Measurements from ENCODE around the gene WDR47.

WDR47 gene

GRCh38 chr1:109041621-109042468 lies at the start of gene WDR47:
WDR47 (minus strand) TSS chr1:109042102; CDS start chr1:109023512, 18,590 bp downstream.
- peak; percentile 95 for DNase-seq (ENCODE audit: low read depth)
- TF ChIP-seq, protein P1, sequence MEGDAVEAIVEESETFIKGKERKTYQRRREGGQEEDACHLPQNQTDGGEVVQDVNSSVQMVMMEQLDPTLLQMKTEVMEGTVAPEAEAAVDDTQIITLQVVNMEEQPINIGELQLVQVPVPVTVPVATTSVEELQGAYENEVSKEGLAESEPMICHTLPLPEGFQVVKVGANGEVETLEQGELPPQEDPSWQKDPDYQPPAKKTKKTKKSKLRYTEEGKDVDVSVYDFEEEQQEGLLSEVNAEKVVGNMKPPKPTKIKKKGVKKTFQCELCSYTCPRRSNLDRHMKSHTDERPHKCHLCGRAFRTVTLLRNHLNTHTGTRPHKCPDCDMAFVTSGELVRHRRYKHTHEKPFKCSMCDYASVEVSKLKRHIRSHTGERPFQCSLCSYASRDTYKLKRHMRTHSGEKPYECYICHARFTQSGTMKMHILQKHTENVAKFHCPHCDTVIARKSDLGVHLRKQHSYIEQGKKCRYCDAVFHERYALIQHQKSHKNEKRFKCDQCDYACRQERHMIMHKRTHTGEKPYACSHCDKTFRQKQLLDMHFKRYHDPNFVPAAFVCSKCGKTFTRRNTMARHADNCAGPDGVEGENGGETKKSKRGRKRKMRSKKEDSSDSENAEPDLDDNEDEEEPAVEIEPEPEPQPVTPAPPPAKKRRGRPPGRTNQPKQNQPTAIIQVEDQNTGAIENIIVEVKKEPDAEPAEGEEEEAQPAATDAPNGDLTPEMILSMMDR (conservative IDR thresholded peaks at IDR 0.05; ENCODE audit: low read length): no peak
- H3K4me3 ChIP-seq (ENCODE audit: low read length): peak within 1 kb of the TSS; percentile 90

GRCh38 chr1:109091078-109091838 lies 49.4 kb upstream of the WDR47 start:
- H3K4me3 ChIP-seq (ENCODE audit: low read length): peak overlapping the region; percentile 92
- DNase-seq (ENCODE audit: low read depth): peak; percentile 53
- TF ChIP-seq, protein P1 (conservative IDR thresholded peaks at IDR 0.05; ENCODE audit: low read length): no peak

DNA sequence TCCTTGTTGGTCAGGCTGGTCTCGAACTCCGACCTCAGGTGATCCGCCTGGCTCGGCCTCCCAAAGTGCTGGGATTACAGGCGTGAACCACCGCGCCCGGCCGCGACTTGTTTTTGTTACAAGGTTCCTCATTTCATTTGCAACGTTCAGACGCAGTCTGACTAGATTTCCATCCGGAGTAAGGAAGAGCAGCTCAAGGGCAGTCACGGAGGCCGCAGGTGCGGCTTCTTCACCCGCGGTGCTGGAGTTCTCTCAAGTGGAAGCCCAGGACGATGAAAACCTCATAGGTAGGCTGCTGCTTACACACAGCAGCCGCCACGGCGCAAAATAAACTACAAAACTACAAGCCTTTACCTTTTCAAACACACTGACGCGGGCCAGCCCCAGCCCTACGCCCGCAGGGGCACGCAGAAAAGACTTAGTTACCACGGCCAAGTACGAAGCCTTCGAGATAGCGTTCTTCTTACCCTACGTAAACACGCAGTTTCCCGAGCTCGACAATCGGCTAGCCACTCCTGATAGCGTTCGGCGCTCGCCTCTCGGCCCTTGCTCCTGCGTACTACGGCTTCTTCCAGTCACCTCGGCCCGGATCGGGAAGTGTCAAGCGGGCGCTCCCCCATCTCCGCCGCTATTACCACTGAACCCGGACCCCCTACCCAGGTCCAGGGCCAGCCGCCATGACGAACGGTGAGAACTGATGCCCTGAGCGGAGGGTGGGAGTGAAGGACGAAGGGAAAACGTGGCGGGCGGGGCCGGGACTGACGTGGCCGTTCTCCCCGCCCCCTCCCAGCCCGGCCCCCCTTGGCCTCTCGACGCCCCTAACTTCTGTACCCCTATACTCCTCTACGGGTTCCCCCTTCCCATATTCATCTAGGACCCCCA lies 48.5 kb upstream of the WDR47 start, which contains the start of gene TMEM167B:
Gene TMEM167B, plus strand, starts transcription at position 569 of the 882 bp plus-strand sequence. Its CDS starts 109 bp downstream, at position 678.
- DNase-seq (ENCODE audit: low read depth): peak; percentile 95
- H3K4me3 ChIP-seq (ENCODE audit: low read length): peak within 1 kb of the TSS; percentile 92
- TF ChIP-seq, protein P1 (conservative IDR thresholded peaks at IDR 0.05; ENCODE audit: low read length): no peak

DNA sequence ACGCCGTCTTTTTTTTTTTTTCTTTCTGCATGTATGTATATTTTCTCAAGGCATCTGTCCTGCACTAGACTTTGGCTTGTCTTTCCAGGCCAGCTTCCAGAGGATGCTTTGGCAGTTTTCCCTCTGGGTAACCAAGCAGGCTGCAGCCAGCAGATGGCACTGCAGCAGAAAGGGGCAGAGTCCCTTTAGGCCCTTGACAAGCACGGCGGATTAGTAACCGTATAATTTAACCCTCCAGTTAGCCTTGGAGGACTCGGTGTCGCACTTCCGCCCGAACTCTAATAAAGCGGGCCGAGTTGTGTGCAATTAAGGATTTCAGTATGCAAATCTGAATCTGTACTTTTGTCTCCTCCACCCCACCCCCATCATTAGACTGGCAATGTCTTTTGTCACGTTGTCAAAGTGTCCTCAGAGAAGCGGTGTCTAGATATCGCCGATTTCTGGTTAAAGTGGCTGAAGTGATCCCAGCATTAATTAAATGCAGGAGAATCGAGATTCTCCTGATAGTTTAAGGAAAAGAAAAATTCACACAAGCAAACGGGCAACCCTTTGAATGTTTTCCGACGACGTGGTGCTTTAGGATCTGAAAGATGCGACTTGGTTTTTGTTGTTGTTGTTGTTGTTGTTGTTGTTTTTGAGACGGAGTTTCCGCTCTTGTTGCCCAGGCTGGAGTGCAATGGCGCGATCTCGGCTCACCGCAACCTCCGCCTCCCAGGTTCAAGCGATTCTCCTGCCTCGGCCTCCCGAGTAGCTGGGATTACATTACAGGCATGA lies 47.5 kb upstream of the WDR47 start:
- H3K4me3 ChIP-seq (ENCODE audit: low read length): peak overlapping the region; percentile 92
- TF ChIP-seq, protein P1 (conservative IDR thresholded peaks at IDR 0.05; ENCODE audit: low read length): peak; percentile 63
- DNase-seq (ENCODE audit: low read depth): peak; percentile 74

DNA sequence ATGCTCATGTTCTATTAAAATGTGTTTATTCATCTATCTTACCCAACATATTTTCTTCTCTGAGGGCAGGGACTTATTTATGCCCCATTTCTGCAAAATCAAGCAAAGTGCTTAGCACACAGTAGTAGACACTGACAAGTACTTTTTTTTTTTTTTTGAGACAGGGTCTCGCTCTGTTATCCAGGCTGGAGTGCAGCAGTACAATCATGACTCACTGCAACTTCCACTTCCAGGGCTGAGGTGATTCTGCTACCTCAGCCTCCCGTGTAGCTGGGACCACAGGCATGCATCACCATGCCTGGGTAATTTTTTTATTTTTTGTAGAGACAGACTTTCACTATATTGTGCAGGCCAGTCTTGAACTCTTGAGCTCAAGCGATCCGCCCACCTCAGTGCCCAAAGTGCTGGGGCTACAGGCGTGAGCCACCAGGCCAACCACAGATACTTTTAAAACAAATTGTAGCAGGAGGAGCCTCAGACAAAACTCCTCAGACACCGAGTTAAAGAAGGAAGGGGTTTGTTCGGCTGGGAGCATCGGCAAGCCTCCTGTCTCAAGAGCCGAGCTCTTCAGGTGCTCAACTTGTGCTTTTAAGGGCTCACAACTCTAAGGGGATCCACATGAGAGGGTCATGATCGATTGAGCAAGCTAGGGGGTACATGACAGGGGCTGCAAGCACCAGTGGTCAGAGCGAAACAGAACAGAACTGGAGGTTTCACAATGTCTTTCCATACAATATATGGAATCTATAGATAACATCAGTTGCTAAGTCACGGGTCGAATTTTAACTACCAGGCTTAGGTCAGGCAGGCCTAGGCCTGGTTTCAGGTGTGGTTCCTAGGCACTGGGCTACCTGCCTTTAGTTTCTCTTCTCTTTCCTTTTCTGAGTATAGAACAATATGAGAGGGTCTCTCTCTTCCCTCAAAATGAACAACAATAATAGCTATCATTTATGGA lies 42.9 kb upstream of the WDR47 start:
- H3K4me3 ChIP-seq (ENCODE audit: low read length): no peak overlapping the region
- TF ChIP-seq, protein P1 (conservative IDR thresholded peaks at IDR 0.05; ENCODE audit: low read length): no peak
- no peak for DNase-seq (ENCODE audit: low read depth)

All from AG10803 (cell line).